Measurements from ENCODE around the gene RBM28.

DNA sequence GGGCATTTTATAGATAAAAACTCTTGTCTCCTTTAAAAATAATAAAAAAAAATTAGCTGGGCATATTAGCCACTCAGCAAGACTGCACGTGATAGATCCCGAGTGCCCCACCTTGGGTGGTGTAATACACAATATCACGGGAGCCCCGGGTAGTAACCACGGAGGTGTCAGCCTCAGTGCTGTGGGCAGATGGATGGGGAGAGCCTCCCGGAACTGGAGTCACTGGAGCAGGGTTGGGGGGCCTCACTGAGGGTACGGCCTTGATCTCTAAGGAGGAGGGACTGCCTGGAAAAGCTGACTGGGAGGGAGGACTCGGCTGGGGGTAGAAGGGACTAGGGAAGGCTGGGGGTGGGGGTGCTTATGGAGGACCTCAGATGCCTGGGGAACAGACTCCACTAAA is 90.0 kb downstream of the RBM28 start:
- TF ChIP-seq, protein P1, sequence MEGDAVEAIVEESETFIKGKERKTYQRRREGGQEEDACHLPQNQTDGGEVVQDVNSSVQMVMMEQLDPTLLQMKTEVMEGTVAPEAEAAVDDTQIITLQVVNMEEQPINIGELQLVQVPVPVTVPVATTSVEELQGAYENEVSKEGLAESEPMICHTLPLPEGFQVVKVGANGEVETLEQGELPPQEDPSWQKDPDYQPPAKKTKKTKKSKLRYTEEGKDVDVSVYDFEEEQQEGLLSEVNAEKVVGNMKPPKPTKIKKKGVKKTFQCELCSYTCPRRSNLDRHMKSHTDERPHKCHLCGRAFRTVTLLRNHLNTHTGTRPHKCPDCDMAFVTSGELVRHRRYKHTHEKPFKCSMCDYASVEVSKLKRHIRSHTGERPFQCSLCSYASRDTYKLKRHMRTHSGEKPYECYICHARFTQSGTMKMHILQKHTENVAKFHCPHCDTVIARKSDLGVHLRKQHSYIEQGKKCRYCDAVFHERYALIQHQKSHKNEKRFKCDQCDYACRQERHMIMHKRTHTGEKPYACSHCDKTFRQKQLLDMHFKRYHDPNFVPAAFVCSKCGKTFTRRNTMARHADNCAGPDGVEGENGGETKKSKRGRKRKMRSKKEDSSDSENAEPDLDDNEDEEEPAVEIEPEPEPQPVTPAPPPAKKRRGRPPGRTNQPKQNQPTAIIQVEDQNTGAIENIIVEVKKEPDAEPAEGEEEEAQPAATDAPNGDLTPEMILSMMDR (conservative IDR thresholded peaks at IDR 0.05; ENCODE audit: low read depth, low read length), result no peak
- TF ChIP-seq EZH2 (IDR thresholded peaks at IDR 0.05; ENCODE audit: low read length, unreplicated experiment) (no peak), EZH2phosphoT487 (IDR thresholded peaks at IDR 0.05; ENCODE audit: borderline replicate concordance, low read length) (no peak)

Measured in PC-3 (cell line).